Motor neuron (in vitro differentiated cells): ENCODE measurements around the gene AUNIP. TPM values are rescaled to one million over a fixed set of nuclear protein-coding genes. Genes with fewer than 3 reads are reported as not detected.
A peak's percentile ranks its signal among the peaks of the same experiment; 100 is the strongest.

ENCODE experiments used
- ATAC-seq, 8 experiments: fragments of 200-7000 bp; cut with Tn5 transposase; replicated peaks in 6 of 8; 2 replicates each; pipeline ENCODE4 v1.8.0; 2021; ENCODE audit warnings: mild to moderate bottlenecking in 8 of 8, moderate library complexity in 8 of 8
- H3K27ac ChIP-seq, 2 donors: fragments of 250-450 bp; sonication (Bioruptor Pico); 2 replicates each; pipeline ENCODE4 v1.9.0; 2021; ENCODE audit warnings: antibody characterized with exemption in 2 of 2, mild to moderate bottlenecking in 2 of 2, moderate library complexity in 1 of 2
- H3K4me1 ChIP-seq, 2 donors: fragments of 250-450 bp; sonication (Bioruptor Pico); replicated peaks in 1 of 2; 2 replicates each; pipeline ENCODE4 v1.6.1; 2021; ENCODE audit warnings: antibody characterized with exemption in 2 of 2, mild to moderate bottlenecking in 2 of 2, moderate library complexity in 1 of 2
- H3K4me3 ChIP-seq, 5 donors: fragments of 250-450 bp; sonication (Bioruptor Pico); 2 replicates each; pipeline ENCODE4 v1.9.0; 2021; ENCODE audit warnings: antibody characterized with exemption in 5 of 5, mild to moderate bottlenecking in 5 of 5, moderate library complexity in 4 of 5
- WGBS, 10 experiments: fragments of 450-650 bp; shearing (Covaris generic); methylation state at CpG; one replicate each; pipeline ENCODE4 v1.0.0; 2022; 5-methylcytosine and 5-hydroxymethylcytosine counted together
- in situ Hi-C, 9 experiments: fragments of 400-800 bp; cut with MboI; loops; one replicate each; pipeline ENCODE4 v1.15.0; 2021; ENCODE audit warnings: low sequenced_read_pairs in 9 of 9, low pct_unique_long_range_greater_than_20kb in 2 of 9; ENCODE audit not compliant: unreplicated experiment in 9 of 9
- total RNA-seq, 8 experiments: library from RNA; unstranded; fragments of 300-600 nt; gene quantifications; 2 replicates each; pipeline versions ENCODE4 v1.2.3 to v1.2.4, GENCODE V29; 2022

Gene AUNIP
- total RNA-seq, 8 experiments from 2014 or later: 0.78 to 15.5 (median 2.6) TPM

DNA sequence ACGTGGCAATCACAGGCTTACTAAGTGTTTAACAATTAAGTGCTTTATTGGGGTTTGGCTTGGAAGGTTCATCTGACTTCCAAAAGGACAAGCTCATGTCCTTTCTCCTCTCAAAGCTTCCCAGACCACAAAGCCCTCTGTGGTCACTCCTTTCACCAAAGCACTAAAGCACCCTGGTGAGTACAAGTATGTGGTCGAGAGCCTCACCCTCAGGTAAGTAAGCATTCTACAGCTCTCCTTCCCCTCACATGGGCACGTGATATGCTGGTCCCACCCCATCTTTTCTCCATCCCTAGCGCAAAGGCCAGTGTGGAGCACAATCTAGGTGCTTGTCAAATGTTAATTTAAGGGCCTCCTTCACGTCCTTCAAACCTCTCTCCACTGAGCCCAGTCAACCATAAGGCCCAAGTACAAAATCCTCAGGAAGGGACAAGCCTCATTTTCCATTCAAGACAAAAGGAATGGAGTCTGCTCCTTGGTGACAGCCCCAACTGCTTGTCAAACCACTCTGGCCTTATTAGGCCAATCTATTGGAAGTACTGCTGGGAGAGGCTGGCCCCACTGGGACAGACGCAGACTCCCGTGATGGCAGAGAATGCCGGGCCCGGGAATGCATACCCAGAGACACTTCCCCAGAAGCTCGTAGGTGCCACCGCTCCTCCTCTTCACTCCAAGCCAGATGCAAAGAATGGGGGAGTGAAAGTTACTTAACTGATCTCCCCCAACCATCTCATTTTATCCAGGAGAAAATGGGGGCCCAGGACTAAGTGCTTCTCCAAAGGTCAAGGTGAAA is 39.2 kb upstream of the AUNIP start:
- H3K4me3 ChIP-seq: no peak overlapping the region
- WGBS, 10 experiments: 60 to 91% (median 83%) methylated on average over 1 to 11 of the region's 11 CpGs; no CpG with 5 or more reads in 4 of the 10 experiments
- H3K27ac ChIP-seq: peak overlapping the region in 1 of 2 donors; percentile 4
- no peak for ATAC-seq
- in situ Hi-C loops: loop anchor here in 7 of 9 experiments (5.0 to 25.0 kb wide), 5 partner anchors 86 to 106 kb away; partner anchors contain the start of gene PAFAH2 (in 4 of the 7)
- peaks cover 61 to 62% of the 10 kb centered on the region in 2 donors for H3K4me1 ChIP-seq

DNA sequence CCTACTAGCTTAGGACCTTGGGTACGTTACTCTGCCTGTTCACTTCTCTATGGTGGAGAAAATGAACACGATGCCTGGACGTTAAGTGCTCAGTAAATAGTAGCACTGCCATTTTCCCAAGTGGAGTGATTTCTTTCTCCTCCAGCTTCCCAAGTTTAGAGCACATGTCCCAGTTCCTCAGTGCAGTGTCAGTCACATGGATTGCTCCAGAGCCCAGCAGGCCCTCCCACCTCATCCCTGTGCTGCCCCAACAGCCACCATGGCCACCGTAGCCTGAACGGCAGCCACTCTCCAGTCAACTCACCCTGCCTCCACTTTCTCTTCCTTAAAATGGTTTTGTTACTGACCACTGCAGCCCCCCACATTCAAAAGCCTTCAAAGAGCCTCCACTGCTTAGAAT is 38.5 kb upstream of the AUNIP start:
- Histone ChIP-seq H3K4me3 (no peak overlapping the region), H3K27ac (no peak overlapping the region), H3K4me1 (peaks cover 56 to 57% of the 10 kb centered on the region in 2 donors)
- no peak for ATAC-seq
- 80 to 100% (median 92%) methylated on average over 1 to 5 of the region's 5 CpGs; no CpG with 5 or more reads in 3 of the 10 experiments for WGBS, 10 experiments
- in situ Hi-C loops: loop anchor here in 7 of 9 experiments (5.0 to 25.0 kb wide), 5 partner anchors 87 to 107 kb away; partner anchors contain the start of gene PAFAH2 (in 4 of the 7)

DNA sequence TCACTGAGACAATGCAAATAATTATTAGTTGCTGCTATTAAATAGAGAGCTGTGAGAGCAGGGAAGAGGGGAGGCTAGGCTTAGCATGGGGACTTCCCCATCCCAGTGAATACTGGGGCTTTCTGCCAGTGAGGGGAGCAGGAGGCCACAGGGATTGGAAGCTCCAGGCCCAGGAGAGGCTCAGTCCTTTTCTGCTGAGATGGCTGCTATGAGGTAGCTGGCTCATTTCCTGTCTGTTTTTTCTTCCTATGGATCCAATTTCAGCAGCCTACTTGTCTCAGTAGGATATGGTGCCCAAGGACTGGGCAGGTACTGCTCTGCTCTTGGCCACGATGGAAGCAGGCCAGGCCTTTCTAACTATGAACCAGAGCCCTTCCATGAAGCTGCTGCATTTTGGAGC is 37.0 kb upstream of the AUNIP start:
- peaks cover 43 to 53% of the 10 kb centered on the region in 2 donors for H3K4me1 ChIP-seq

DNA sequence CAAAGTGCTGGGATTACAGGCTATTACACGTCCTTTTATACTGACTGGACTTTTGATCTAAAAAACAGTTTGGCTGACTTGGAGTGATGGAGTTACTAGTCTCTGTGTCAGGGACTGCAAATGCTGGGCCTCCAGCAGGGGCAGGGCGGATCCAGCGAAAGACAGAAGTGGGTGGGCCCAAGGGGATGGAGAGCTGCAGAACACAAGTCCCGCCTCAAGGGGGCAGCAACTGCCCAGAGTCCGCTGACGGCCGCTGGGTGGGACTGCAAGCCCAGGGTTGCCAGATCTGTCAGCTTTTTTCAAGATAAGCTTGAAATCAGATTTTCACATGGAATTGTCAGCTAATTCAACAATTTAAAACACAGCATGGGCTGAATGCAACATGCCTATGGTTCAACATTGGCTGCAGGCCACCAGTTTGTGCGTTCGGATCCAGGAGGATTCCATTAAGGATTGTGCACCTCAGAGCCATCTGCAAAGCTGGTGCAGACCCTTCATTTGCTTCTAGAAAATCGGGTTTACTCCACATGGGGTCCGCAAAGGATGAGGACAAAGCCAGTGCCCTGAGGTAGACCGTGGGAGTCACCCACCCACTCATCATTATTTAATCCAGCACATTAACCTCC is 36.2 kb upstream of the AUNIP start:
- peak; percentile 68 to 90 (median 87) for ATAC-seq
- WGBS, 10 experiments: 0 to 52% (median 8%) methylated on average over 2 to 12 of the region's 12 CpGs; no CpG with 5 or more reads in 1 of the 10 experiments
- in situ Hi-C loops: loop anchor here in 7 of 9 experiments (5.0 to 25.0 kb wide), 5 partner anchors 89 to 109 kb away; partner anchors contain the start of gene PAFAH2 (in 4 of the 7)
- H3K27ac ChIP-seq: peak overlapping the region in 1 of 2 donors; percentile 31
- H3K4me1 ChIP-seq: peaks cover 35 to 45% of the 10 kb centered on the region in 2 donors
- H3K4me3 ChIP-seq: no peak overlapping the region

More for the DNA sequence above, 37.0 kb upstream of the AUNIP start:
- 17 to 100% (median 80%) methylated on average over 1 of the region's 1 CpG; no CpG with 5 or more reads in 5 of the 10 experiments for WGBS, 10 experiments
- H3K27ac ChIP-seq: no peak overlapping the region
- no peak for ATAC-seq
- in situ Hi-C loops: loop anchor here in 7 of 9 experiments (5.0 to 25.0 kb wide), 5 partner anchors 89 to 109 kb away; partner anchors contain the start of gene PAFAH2 (in 4 of the 7)
- no peak overlapping the region for H3K4me3 ChIP-seq

DNA sequence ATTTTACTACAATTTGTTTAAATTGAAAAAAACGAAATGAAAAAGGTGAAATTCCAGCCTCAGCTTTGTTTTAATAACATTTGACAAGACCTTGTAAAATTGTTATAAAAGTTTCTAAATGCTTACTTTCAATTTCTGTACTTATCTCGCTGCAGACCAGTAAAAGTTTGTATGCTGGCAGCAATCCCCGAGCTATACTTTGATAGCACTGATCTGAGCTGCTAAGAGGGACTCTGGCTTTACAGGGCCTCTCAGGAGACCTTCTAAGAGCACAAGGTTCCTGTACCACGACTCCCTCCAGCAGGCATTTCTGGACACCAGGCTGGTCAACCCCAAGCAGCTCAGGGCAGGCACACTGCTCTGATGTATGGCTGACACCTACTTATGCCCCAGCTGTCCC is 33.9 kb upstream of the AUNIP start:
- 67 to 100% (median 84%) methylated on average over 1 to 4 of the region's 4 CpGs for WGBS, 10 experiments
- peaks cover 11 to 21% of the 10 kb centered on the region in 2 donors for H3K4me1 ChIP-seq
- no peak overlapping the region for H3K4me3 ChIP-seq
- in situ Hi-C loops: loop anchor here in 6 of 9 experiments (10.0 to 25.0 kb wide), 4 partner anchors 92 to 112 kb away; partner anchors contain the start of gene PAFAH2 (in 3 of the 6)
- H3K27ac ChIP-seq: no peak overlapping the region
- ATAC-seq: no peak

DNA sequence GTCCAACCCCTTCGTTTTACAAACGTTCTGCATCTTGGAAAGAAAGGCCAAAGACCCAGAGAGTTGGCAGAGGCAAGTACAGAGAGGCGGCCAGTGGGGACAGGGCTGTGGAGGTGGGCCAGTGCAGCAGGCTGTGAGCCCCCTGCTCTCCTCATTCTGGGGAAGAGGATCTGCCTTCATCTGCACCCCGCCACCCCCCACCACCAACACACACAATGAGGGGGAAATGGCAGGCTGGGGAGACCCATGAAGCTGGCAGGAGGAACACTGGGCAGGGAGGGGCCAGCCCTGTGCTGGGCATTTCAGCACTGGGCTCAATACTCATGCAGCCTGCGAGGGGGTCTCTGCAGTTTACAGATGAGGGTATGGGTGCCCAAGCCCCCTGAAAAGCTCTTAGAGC is 32.3 kb upstream of the AUNIP start:
- H3K4me1 ChIP-seq: peaks cover 9 to 17% of the 10 kb centered on the region in 2 donors
- no peak overlapping the region for H3K27ac ChIP-seq
- in situ Hi-C loops: loop anchor here in 6 of 9 experiments (10.0 to 25.0 kb wide), 4 partner anchors 93 to 113 kb away; partner anchors contain the start of gene PAFAH2 (in 3 of the 6)
- 40 to 100% (median 86%) methylated on average over 1 to 4 of the region's 5 CpGs; no CpG with 5 or more reads in 4 of the 10 experiments for WGBS, 10 experiments
- no peak overlapping the region for H3K4me3 ChIP-seq
- ATAC-seq: no peak

DNA sequence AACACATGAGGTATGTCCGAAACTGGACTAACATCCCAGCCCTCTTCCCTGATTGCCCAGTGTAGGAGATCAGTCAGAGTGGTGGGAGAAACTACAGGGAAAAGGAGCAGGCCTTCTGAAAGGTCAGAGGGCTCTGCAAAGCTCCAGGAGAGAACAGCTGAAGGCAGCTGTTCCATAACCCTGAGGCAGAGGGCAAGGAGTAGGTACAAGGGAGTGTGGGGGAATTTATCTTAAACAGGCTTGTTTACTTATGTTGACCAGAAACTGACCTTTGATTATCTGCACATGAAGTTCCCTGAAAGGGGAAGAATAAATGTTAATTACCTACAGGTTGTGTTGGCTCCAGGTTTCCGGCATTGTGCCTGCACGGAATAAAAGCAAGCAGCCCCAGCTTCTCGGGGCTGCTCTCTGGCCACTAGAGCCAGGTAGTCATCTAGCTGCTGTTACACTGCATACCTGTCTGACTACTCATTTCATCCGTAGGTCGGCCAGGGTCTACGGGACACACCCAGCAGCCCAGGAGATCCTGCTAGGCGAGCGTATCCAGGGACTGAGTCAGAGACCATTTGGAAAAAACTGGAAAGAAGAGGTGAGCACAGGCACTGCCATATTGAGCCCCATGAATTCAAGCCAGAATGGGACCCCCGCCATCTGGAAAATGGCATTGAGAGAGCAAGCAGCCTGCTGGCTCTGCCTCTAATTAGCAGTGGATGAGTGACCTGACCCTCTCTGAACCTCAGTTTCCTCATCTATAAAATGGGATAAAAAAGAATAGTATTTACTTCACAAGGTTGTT is 31.2 kb upstream of the AUNIP start:
- in situ Hi-C loops: loop anchor here in 6 of 9 experiments (10.0 to 25.0 kb wide), 4 partner anchors 94 to 114 kb away; partner anchors contain the start of gene PAFAH2 (in 3 of the 6)
- Histone ChIP-seq H3K4me1 (peaks cover 2 to 10% of the 10 kb centered on the region in 2 donors), H3K27ac (no peak overlapping the region), H3K4me3 (no peak overlapping the region)
- 53 to 100% (median 94%) methylated on average over 1 to 10 of the region's 10 CpGs for WGBS, 10 experiments
- no peak for ATAC-seq

GRCh38 chr1:25889470-25889869 is 30.2 kb upstream of the AUNIP start:
- in situ Hi-C loops: loop anchor here in 2 of 9 experiments (25.0 kb wide), 1 partner anchor 98 kb away; the partner anchor contains the start of gene PAFAH2 (in 2 of the 2)
- Histone ChIP-seq H3K4me3 (no peak overlapping the region), H3K27ac (no peak overlapping the region), H3K4me1 (peaks cover 0 to 7% of the 10 kb centered on the region in 2 donors)
- 38 to 88% (median 60%) methylated on average over 1 to 3 of the region's 3 CpGs; no CpG with 5 or more reads in 2 of the 10 experiments for WGBS, 10 experiments
- ATAC-seq: peak in 3 of 8 experiments; percentile 55 to 86 (median 68)

DNA sequence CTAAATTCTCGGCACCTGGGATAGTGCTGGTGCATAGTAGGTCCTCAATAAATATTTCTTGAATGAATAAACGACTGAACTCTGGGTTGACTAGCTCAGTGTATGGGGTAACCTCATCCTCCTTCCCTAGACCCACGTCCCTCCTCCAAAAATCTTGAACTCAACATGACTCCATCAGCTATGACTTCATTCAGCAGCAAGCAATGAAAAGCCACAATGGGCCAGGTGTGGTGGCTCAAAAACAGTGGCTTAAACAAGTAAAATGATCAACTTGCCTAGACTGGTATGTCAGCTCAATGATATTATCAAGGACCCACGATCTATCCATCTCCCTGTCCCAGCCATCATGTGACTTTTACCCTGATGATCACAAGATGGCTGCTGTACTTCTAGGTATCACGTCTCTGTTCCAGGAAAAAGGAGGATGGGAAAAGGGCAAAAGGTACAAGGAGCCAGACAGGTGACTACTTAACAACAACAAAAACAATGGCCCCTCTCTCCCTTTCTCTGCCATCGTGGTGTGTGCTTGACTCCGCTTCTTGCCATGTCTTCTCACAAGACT is 29.2 kb upstream of the AUNIP start:
- 59 to 100% (median 91%) methylated on average over 1 to 7 of the region's 7 CpGs for WGBS, 10 experiments
- no peak for ATAC-seq
- Histone ChIP-seq H3K4me3 (no peak overlapping the region), H3K27ac (no peak overlapping the region), H3K4me1 (peaks cover 0 to 7% of the 10 kb centered on the region in 2 donors)
- in situ Hi-C loops: loop anchor here in 2 of 9 experiments (25.0 kb wide), 1 partner anchor 99 kb away; the partner anchor contains the start of gene PAFAH2 (in 2 of the 2)

- H3K4me1 ChIP-seq: no peaks in the 10 kb centered on the region
- H3K4me3 ChIP-seq: no peak overlapping the region
- ATAC-seq: no peak
- in situ Hi-C loops: loop anchor here in 2 of 9 experiments (25.0 kb wide), 1 partner anchor 102 kb away; the partner anchor contains the start of gene PAFAH2 (in 2 of the 2)
- H3K27ac ChIP-seq: no peak overlapping the region
- 83 to 100% (median 83%) methylated on average over 1 of the region's 1 CpG; no CpG with 5 or more reads in 7 of the 10 experiments for WGBS, 10 experiments
These were observed 26.3 kb upstream of the AUNIP start for GRCh38 chr1:25885602-25886001.

DNA sequence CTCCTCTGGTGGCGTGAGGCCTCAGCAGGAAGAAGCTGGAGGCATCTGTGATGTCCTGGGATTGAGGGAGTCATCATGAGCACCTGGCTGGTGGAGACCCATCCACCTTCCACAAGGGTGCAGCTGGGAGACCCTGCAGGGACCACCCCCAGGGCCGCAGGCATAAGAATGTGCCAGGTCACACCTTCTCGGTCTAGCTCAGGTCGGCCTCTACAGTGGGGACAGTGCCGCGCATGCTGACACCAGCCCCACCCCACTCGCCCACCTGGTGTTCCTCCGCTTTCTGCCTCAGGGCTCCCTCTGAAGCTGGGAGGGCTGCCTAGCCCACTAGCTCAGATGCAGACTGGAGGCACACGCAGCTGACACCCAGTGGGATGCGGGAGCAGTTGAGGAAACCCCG is 22.0 kb upstream of the AUNIP start:
- Histone ChIP-seq H3K27ac (no peak overlapping the region), H3K4me1 (peaks cover under 1% of the 10 kb centered on the region in 2 donors), H3K4me3 (no peak overlapping the region)
- peak in 5 of 8 experiments; percentile 14 to 24 (median 20) for ATAC-seq
- 98 to 100% (median 100%) methylated on average over 1 to 8 of the region's 11 CpGs; no CpG with 5 or more reads in 5 of the 10 experiments for WGBS, 10 experiments
- in situ Hi-C loops: loop anchor here in 2 of 9 experiments (25.0 kb wide), 1 partner anchor 106 kb away; the partner anchor contains the start of gene PAFAH2 (in 2 of the 2)
